ENCODE measurements around the gene PRDM16.

Gene PRDM16

GRCh38 chr1:3439346-3440299 lies 370.6 kb downstream of the PRDM16 start:
- TF ChIP-seq, protein P1, sequence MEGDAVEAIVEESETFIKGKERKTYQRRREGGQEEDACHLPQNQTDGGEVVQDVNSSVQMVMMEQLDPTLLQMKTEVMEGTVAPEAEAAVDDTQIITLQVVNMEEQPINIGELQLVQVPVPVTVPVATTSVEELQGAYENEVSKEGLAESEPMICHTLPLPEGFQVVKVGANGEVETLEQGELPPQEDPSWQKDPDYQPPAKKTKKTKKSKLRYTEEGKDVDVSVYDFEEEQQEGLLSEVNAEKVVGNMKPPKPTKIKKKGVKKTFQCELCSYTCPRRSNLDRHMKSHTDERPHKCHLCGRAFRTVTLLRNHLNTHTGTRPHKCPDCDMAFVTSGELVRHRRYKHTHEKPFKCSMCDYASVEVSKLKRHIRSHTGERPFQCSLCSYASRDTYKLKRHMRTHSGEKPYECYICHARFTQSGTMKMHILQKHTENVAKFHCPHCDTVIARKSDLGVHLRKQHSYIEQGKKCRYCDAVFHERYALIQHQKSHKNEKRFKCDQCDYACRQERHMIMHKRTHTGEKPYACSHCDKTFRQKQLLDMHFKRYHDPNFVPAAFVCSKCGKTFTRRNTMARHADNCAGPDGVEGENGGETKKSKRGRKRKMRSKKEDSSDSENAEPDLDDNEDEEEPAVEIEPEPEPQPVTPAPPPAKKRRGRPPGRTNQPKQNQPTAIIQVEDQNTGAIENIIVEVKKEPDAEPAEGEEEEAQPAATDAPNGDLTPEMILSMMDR (conservative IDR thresholded peaks at IDR 0.05; ENCODE audit: low read depth, low read length), result no peak
- no peak for DNase-seq (ENCODE audit: low read depth)
- H3K4me3 ChIP-seq (ENCODE audit: low read depth, low read length), result no peak overlapping the region

DNA sequence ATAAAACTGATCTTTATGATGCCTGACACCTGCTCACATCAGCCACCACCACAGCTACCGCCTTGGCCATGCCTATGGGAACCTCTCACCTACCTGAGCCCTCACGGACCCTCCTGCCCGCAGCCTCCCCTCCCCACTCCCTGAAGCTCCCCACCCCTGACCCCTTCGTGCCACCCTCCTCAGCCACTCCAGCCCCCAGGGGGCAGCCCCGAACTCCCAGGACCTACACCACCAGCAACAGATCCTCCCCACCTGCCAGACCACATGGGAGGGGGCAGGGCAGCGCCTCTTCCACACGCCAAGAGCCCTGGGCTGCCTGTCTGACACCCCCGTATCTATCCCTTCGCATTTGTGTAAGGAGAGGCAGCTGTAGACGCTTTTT lies 371.3 kb downstream of the PRDM16 start:
- TF ChIP-seq, protein P1 (conservative IDR thresholded peaks at IDR 0.05; ENCODE audit: low read depth, low read length), result no peak
- no peak for DNase-seq (ENCODE audit: low read depth)
- no peak overlapping the region for H3K4me3 ChIP-seq (ENCODE audit: low read depth, low read length)

DNA sequence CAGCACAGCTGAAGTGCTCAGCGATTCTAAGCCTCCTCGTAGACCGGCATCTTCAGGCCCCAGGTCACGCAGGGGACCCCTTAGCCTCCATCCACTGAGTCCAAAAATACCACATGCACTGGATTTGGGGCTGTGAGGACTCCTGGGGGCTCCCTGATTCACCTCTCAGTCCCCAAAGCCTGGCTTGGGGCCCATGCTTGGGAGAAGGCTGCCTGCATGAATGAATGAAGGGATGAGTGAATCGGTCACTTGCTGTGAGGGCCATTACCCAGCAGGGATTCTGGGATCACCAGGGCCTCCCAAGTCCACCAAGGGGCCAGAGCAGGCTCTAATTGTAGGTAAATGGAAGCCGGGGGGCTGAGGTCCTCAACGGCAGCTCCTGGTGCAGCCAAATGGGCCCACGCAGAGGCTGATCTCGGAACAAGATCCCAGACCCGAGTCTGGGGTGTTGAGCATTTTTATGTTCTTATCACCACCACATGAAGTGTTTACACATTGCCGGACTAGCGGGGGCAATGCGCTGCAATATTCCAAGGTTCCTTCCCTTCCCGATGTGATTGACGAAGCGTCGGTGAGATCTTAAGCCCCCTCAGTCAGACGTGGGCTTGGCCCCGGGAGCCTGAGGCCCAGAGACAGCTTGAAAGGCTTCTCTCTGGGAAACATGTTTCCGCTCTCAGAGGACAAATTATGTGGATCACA lies 371.9 kb downstream of the PRDM16 start:
- no peak overlapping the region for H3K4me3 ChIP-seq (ENCODE audit: low read depth, low read length)
- no peak for DNase-seq (ENCODE audit: low read depth)
- TF ChIP-seq, protein P1 (conservative IDR thresholded peaks at IDR 0.05; ENCODE audit: low read depth, low read length), result no peak

DNA sequence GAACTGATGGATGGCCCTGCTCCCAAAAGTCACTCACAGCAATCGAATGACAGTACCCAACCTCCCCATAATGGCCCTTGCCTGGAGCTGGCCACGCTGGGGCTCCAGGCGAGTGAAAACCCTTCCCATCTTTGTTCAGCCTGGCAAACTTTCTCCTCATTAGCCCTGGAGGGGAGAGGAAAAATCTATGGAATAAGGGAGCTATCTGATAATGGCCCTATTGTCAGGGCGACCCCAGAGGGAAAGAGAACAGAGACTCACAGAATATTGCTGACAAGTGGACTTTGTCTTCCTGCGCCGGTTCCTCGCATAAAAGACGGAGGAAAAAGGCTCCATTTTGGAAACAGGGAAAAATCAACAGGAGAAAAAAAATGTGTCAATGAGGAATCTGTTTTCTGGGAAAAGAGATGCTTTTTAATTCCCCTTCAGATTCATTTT lies 372.4 kb downstream of the PRDM16 start:
- TF ChIP-seq, protein P1 (conservative IDR thresholded peaks at IDR 0.05; ENCODE audit: low read depth, low read length), result no peak
- DNase-seq (ENCODE audit: low read depth), result no peak

DNA sequence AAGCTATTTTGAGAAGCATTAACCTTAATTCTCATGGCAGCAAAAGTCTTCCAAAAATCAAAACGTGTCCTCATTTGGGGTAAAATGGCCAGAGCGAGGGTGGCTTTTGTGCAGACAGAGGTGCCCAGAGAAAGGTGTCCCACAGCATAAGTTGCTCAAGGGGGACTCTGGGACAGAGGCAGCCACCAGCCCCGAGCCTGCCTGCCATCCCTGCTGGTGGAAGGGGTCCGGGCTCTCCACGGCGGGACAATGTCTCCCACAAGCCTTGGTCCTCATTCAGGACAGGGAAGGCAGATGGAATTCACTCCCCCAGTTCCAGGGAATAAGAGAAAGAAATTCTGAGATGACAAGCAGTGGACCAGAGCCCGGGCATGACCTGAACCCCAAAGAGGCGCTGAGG lies 372.9 kb downstream of the PRDM16 start:
- DNase-seq (ENCODE audit: low read depth), result no peak
- no peak overlapping the region for H3K4me3 ChIP-seq (ENCODE audit: low read depth, low read length)
- TF ChIP-seq, protein P1 (conservative IDR thresholded peaks at IDR 0.05; ENCODE audit: low read depth, low read length), result no peak

More for the DNA sequence above, 372.4 kb downstream of the PRDM16 start:
- H3K4me3 ChIP-seq (ENCODE audit: low read depth, low read length), result no peak overlapping the region

- no peak overlapping the region for H3K4me3 ChIP-seq (ENCODE audit: low read depth, low read length)
- no peak for DNase-seq (ENCODE audit: low read depth)
- TF ChIP-seq, protein P1 (conservative IDR thresholded peaks at IDR 0.05; ENCODE audit: low read depth, low read length), result no peak
These were observed 373.3 kb downstream of the PRDM16 start for GRCh38 chr1:3442331-3442730.

Data from choroid plexus epithelial cell (primary cell).